ENCODE results near the gene PBLD. TPM values are rescaled to one million over a fixed set of nuclear protein-coding genes. Genes with fewer than 3 reads are reported as not detected.

The PBLD gene
- total RNA-seq: 100 to 1,000 TPM in 1 of 3 donors, 10 to 100 TPM in 2; 40.3 to 115 (median 67.2) TPM
- long read RNA-seq, donor 1, partial matches to known transcripts: 26 of 28 reads
- long read RNA-seq, donor 1, other reads (novel, unspliced or antisense): 1 of 28 reads
- long read RNA-seq, donor 2, partial matches to known transcripts: 21 of 30 reads
- long read RNA-seq, donor 2, other reads (novel, unspliced or antisense): 8 of 30 reads

DNA sequence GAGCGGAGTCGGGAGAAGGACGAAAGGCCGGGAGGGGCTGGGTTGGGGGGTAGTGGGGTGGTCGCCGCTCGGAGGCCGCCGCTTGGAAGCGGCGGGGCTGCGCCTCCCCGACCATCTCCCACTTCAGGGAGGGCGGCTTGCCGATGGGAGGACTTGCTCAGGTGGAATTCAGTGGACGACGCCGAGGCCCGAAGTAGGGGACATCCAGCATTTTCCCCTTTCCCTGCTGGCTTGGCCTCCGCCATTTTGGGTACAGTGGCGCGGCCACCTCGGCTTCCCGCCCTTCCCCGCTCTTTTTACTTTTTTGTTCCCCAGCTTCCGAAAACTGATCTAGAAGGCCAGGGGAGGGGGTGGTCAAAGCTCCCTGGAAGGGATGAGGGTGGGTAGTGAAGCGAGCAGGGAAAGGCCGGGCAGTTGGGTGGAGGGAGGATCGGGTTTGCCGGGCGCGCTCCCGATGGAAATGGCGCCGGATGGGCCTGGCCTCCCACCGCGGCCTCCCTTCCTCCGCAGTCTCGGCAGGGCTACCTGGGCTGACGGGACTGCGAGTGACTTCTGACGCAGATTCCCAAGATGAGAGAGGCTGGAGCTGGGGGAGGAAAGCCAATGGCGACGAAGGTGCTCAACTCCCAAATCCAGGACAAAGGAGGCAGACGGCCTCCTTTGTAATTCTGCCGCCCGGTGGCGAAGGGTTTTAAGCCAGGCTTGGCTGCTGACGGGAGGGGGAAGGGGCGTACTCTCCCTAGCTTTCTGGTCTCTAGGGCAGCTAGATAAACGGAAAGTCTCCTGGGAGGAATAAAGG, at the start of gene PBLD:
Gene PBLD, minus strand, starts transcription at position 670 of the 799 bp plus-strand sequence. CDS start 26,084 bp downstream, outside the sequence.
- intact Hi-C loops (cut with DNase I, micrococcal nuclease): no loop called here

DNA sequence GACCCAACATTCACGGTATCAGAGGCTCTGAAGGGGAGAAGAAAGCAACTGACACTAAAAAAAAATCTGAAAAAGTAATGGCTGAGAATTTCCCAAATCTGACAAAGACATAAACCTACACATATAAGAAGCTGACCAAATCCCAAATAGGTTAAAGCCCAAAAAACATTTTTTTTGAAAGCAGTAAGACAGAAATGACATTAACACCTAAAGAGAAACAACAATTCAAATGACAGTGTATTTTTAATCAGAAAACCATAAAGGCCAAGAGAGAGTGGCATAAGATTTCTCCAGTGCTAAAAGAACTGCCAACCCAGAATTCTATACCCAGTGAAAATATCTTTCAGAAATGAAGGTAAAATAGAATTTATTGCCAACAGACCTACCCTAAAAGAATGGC, 38.9 kb upstream of the PBLD start:
- no peak for ATAC-seq

More for the DNA sequence above, at the start of gene PBLD:
- H3K9me3 ChIP-seq: no peaks in the 10 kb centered on the region
- peak; percentile 81 to 84 (median 84) for DNase-seq
- peaks cover 57% of the 10 kb centered on the region for H3K4me1 ChIP-seq (ENCODE audit: low read depth)
- H3K4me3 ChIP-seq: peak within 1 kb of the TSS; percentile 89
- TF ChIP-seq, protein P1, sequence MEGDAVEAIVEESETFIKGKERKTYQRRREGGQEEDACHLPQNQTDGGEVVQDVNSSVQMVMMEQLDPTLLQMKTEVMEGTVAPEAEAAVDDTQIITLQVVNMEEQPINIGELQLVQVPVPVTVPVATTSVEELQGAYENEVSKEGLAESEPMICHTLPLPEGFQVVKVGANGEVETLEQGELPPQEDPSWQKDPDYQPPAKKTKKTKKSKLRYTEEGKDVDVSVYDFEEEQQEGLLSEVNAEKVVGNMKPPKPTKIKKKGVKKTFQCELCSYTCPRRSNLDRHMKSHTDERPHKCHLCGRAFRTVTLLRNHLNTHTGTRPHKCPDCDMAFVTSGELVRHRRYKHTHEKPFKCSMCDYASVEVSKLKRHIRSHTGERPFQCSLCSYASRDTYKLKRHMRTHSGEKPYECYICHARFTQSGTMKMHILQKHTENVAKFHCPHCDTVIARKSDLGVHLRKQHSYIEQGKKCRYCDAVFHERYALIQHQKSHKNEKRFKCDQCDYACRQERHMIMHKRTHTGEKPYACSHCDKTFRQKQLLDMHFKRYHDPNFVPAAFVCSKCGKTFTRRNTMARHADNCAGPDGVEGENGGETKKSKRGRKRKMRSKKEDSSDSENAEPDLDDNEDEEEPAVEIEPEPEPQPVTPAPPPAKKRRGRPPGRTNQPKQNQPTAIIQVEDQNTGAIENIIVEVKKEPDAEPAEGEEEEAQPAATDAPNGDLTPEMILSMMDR (IDR thresholded peaks at IDR 0.05): peak; percentile 20
- peak; percentile 52 for ATAC-seq
- H3K36me3 ChIP-seq (ENCODE audit: low read depth): no peaks in the 10 kb centered on the region

DNA sequence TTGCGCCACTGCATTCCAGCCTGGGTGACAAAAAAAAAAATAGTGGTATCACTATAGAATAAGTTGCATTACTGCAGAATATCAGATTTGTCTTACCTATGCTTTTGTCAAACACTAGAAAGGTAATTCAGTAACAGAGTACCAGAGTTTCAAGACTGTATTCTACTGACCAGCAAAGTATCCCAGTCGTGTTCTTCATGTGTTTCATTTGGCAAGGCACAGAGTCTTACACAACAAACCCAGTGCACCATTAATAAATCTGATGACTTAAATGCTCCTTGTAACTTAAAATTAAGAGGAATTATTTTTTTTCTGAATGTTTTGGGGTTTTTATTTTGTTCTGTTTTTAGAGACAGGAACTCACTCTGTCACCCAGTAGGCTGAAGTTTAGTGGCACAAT, 34.4 kb upstream of the PBLD start:
- H3K9me3 ChIP-seq: peaks cover 9% of the 10 kb centered on the region
- TF ChIP-seq, protein P1 (IDR thresholded peaks at IDR 0.05): no peak
- no peak overlapping the region for H3K4me3 ChIP-seq
- no peak for DNase-seq
- no peak for ATAC-seq
- intact Hi-C loops (cut with DNase I, micrococcal nuclease): no loop called here
- no peaks in the 10 kb centered on the region for H3K4me1 ChIP-seq (ENCODE audit: low read depth)
- H3K36me3 ChIP-seq (ENCODE audit: low read depth): no peaks in the 10 kb centered on the region

More for the DNA sequence above, 38.9 kb upstream of the PBLD start:
- intact Hi-C loops (cut with DNase I, micrococcal nuclease): no loop called here
- Histone ChIP-seq H3K4me1 (ENCODE audit: low read depth) (no peaks in the 10 kb centered on the region), H3K4me3 (no peak overlapping the region), H3K36me3 (ENCODE audit: low read depth) (no peaks in the 10 kb centered on the region), H3K9me3 (peaks cover 12% of the 10 kb centered on the region)
- DNase-seq: no peak
- TF ChIP-seq, protein P1 (IDR thresholded peaks at IDR 0.05): no peak

DNA sequence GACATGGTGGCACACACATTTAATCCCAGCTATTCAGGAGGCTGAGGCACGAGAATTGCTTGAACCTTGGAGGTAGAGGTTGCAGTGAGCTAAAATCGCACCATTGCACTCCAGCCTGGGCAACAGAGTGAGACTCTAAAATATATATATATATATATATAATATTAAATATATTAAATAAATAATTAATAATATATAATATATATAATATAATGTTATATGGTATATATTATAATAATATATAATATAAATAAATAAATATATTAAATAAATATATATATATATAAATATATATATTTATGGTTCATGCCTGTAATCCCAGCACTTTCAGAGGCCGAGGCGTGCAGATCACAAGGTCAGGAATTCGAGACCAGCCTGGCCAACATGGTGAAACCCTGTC, 33.9 kb upstream of the PBLD start:
- no peak for DNase-seq
- no peaks in the 10 kb centered on the region for H3K36me3 ChIP-seq (ENCODE audit: low read depth)
- no peak for ATAC-seq

DNA sequence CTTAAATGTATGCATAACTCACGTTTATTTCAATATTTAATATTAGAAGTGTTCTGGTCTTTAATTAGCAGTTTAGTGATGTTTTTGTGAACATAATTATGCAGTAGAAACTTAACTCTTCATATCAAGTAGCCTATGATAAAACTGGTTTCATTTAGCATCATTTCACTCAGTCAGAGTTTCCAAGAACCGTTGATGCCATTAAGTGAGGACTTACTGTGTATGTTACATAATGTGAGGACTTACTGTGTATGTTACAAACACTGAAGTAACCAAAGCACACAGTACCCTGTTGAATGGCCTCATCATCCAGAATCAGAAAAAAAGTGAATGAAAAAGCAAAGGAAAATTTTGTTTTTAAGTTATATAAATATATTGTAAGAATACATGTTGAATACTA, 32.9 kb upstream of the PBLD start:
- DNase-seq: no peak
- H3K4me3 ChIP-seq: no peak overlapping the region
- intact Hi-C loops (cut with DNase I, micrococcal nuclease): no loop called here
- no peak for ATAC-seq
- no peaks in the 10 kb centered on the region for H3K36me3 ChIP-seq (ENCODE audit: low read depth)
- H3K4me1 ChIP-seq (ENCODE audit: low read depth): no peaks in the 10 kb centered on the region
- TF ChIP-seq, protein P1 (IDR thresholded peaks at IDR 0.05): no peak
- H3K9me3 ChIP-seq: no peaks in the 10 kb centered on the region

More for the DNA sequence above, 33.9 kb upstream of the PBLD start:
- Histone ChIP-seq H3K9me3 (peaks cover 4% of the 10 kb centered on the region), H3K4me1 (ENCODE audit: low read depth) (no peaks in the 10 kb centered on the region), H3K4me3 (no peak overlapping the region)
- intact Hi-C loops (cut with DNase I, micrococcal nuclease): no loop called here
- TF ChIP-seq, protein P1 (IDR thresholded peaks at IDR 0.05): no peak
